ENCODE results near the gene SLC35F4. TPM values are rescaled to one million over a fixed set of nuclear protein-coding genes. Genes with fewer than 3 reads are reported as not detected.

Gene SLC35F4
- total and polyA plus RNA-seq, 2 experiments from 2014 or later, result 0.10 TPM; not detected in 1

GRCh38 chr14:57889245-57889644 is 23.4 kb upstream of the SLC35F4 start:
- Histone ChIP-seq H3K4me1 (ENCODE audit: low read depth) (no peaks in the 10 kb centered on the region), H3K4me3 (no peak overlapping the region), H3K27me3 (no peaks in the 10 kb centered on the region), H3K9me3 (ENCODE audit: low read depth) (no peaks in the 10 kb centered on the region), H3K27ac (no peak overlapping the region), H3K36me3 (no peaks in the 10 kb centered on the region)
- no peak for TF ChIP-seq CTCF (IDR thresholded peaks at IDR 0.05; ENCODE audit: low read depth, low read length)
- DNase-seq (ENCODE audit: low read depth in 1 of 2, low spot score in 1 of 2), result peak in 1 of 2 donors; percentile 67

- no peak for DNase-seq (ENCODE audit: low read depth in 1 of 2, low spot score in 1 of 2)
- Histone ChIP-seq H3K36me3 (no peaks in the 10 kb centered on the region), H3K27ac (no peak overlapping the region), H3K9me3 (ENCODE audit: low read depth) (no peaks in the 10 kb centered on the region), H3K27me3 (no peaks in the 10 kb centered on the region), H3K4me3 (no peak overlapping the region), H3K4me1 (ENCODE audit: low read depth) (no peaks in the 10 kb centered on the region)
- TF ChIP-seq CTCF (IDR thresholded peaks at IDR 0.05; ENCODE audit: low read depth, low read length), result peak; percentile 9
Measured at GRCh38 chr14:57884175-57884574, 18.3 kb upstream of the SLC35F4 start.

- Histone ChIP-seq H3K27me3 (no peaks in the 10 kb centered on the region), H3K27ac (no peak overlapping the region), H3K36me3 (no peaks in the 10 kb centered on the region), H3K9me3 (ENCODE audit: low read depth) (no peaks in the 10 kb centered on the region), H3K4me3 (no peak overlapping the region), H3K4me1 (ENCODE audit: low read depth) (no peaks in the 10 kb centered on the region)
- no peak for DNase-seq (ENCODE audit: low read depth in 1 of 2, low spot score in 1 of 2)
- TF ChIP-seq CTCF (IDR thresholded peaks at IDR 0.05; ENCODE audit: low read depth, low read length), result no peak
Measured at GRCh38 chr14:57883061-57883460, 17.2 kb upstream of the SLC35F4 start.

GRCh38 chr14:57879516-57879915 is 13.6 kb upstream of the SLC35F4 start:
- Histone ChIP-seq H3K27me3 (no peaks in the 10 kb centered on the region), H3K4me1 (ENCODE audit: low read depth) (no peaks in the 10 kb centered on the region), H3K36me3 (no peaks in the 10 kb centered on the region), H3K27ac (no peak overlapping the region), H3K4me3 (no peak overlapping the region), H3K9me3 (ENCODE audit: low read depth) (no peaks in the 10 kb centered on the region)
- no peak for TF ChIP-seq CTCF (IDR thresholded peaks at IDR 0.05; ENCODE audit: low read depth, low read length)
- DNase-seq (ENCODE audit: low read depth in 1 of 2, low spot score in 1 of 2), result no peak

- Histone ChIP-seq H3K9me3 (ENCODE audit: low read depth) (no peaks in the 10 kb centered on the region), H3K4me1 (ENCODE audit: low read depth) (no peaks in the 10 kb centered on the region), H3K27me3 (no peaks in the 10 kb centered on the region), H3K4me3 (no peak overlapping the region), H3K27ac (no peak overlapping the region), H3K36me3 (no peaks in the 10 kb centered on the region)
- TF ChIP-seq CTCF (IDR thresholded peaks at IDR 0.05; ENCODE audit: low read depth, low read length), result no peak
- no peak for DNase-seq (ENCODE audit: low read depth in 1 of 2, low spot score in 1 of 2)
Measured at GRCh38 chr14:57875985-57876384, 10.1 kb upstream of the SLC35F4 start.

- no peak overlapping the region for H3K27ac ChIP-seq
- H3K4me3 ChIP-seq, result no peak overlapping the region
- no peaks in the 10 kb centered on the region for H3K9me3 ChIP-seq (ENCODE audit: low read depth)
- H3K36me3 ChIP-seq, result no peaks in the 10 kb centered on the region
- H3K27me3 ChIP-seq, result no peaks in the 10 kb centered on the region
- no peak for DNase-seq (ENCODE audit: low read depth in 1 of 2, low spot score in 1 of 2)
- no peak for TF ChIP-seq CTCF (IDR thresholded peaks at IDR 0.05; ENCODE audit: low read depth, low read length)
- no peaks in the 10 kb centered on the region for H3K4me1 ChIP-seq (ENCODE audit: low read depth)
Measured at GRCh38 chr14:57875296-57875695, 9.4 kb upstream of the SLC35F4 start.
